Gastrocnemius medialis (tissue), 4 donors: ENCODE results near the gene GYG2. TPM values are rescaled to one million over a fixed set of nuclear protein-coding genes. Genes with fewer than 3 reads are reported as not detected.

Experiments
- ATAC-seq, 2 donors: fragments of 150-250 bp; one replicate each; pipeline ENCODE4 v1.9.1; 2016
- DNase-seq, 2 donors: peaks; one replicate each; pipeline ENCODE4 v3.0.0-alpha.2; 2019
- H3K27ac ChIP-seq, 4 donors: fragments of 200-600 bp; sonication (generic); 1 replicate in 1 of 4; 2 replicates in 3 of 4; pipeline ENCODE4 v1.5.1; 2016 to 2018; ENCODE audit warnings: mild to moderate bottlenecking in 2 of 4, moderate library complexity in 1 of 4
- H3K27me3 ChIP-seq, 3 donors: fragments of 200-600 bp; sonication (generic) in 2 of 3; 1 replicate in 1 of 3; 2 replicates in 2 of 3; pipeline versions ENCODE4 v1.5.1 to v1.6.0; 2016 to 2019; ENCODE audit warnings: mild to moderate bottlenecking in 1 of 3, moderate library complexity in 1 of 3
- H3K36me3 ChIP-seq, 2 donors: fragments of 200-600 bp; sonication (generic) in 1 of 2; one replicate each; pipeline ENCODE4 v1.5.1; 2017 to 2018
- H3K4me1 ChIP-seq, 2 donors: fragments of 200-600 bp; sonication (generic) in 1 of 2; one replicate each; pipeline ENCODE4 v1.5.1; 2016 to 2017; ENCODE audit warnings: mild to moderate bottlenecking in 2 of 2
- H3K4me3 ChIP-seq, 4 donors: fragments of 200-600 bp; sonication (generic) in 3 of 4; 1 replicate in 1 of 4; 2 replicates in 3 of 4; pipeline ENCODE4 v1.5.1; 2016 to 2019; ENCODE audit warnings: mild to moderate bottlenecking in 2 of 4
- H3K9me3 ChIP-seq, 3 donors: fragments of 200-600 bp; sonication (generic) in 2 of 3; 1 replicate in 1 of 3; 2 replicates in 2 of 3; pipeline ENCODE4 v1.5.1; 2016 to 2019
- POLR2A ChIP-seq, 2 donors: fragments of 450-650 bp; IDR thresholded peaks; one replicate each; pipeline ENCODE4 v1.6.1; 2017; ENCODE audit warnings: antibody characterized with exemption in 2 of 2, mild to moderate bottlenecking in 2 of 2, moderate library complexity in 2 of 2
- in situ Hi-C, 4 donors: fragments of 200-750 bp; cut with MboI; loops; one replicate each; pipeline versions ENCODE4 v1.15.0 to v1.8.0; 2017; ENCODE audit warnings: low sequenced_read_pairs in 4 of 4
- intact Hi-C: fragments of 100-400 bp; cut with DNase I; formaldehyde crosslinking; loops from one replicate; pipeline ENCODE4 v1.15.1; 2023; ENCODE audit warnings: low total_unique reads
- total RNA-seq, 4 donors: library from RNA; depleted of rRNA; stranded (reverse); fragments of >200 nt; gene quantifications; one replicate each; pipeline versions ENCODE4 v1.1.0 to v1.2.3, GENCODE V29; 2016
- TF ChIP-seq, protein P1 (sequence below), 5 experiments: fragments of 450-650 bp in 3 of 5; fragments of 200-600 bp in 2 of 5; sonication (generic) in 2 of 5; IDR thresholded peaks in 4 of 5; conservative IDR thresholded peaks in 1 of 5; 1 replicate in 4 of 5; 2 replicates in 1 of 5; pipeline ENCODE4 v1.5.1; 2016 to 2019; ENCODE audit warnings: antibody characterized with exemption in 5 of 5, mild to moderate bottlenecking in 3 of 5, moderate library complexity in 3 of 5

Gene GYG2
- total RNA-seq, 4 donors from 2014 or later, result 0.67 to 0.92 TPM; not detected in 2

DNA sequence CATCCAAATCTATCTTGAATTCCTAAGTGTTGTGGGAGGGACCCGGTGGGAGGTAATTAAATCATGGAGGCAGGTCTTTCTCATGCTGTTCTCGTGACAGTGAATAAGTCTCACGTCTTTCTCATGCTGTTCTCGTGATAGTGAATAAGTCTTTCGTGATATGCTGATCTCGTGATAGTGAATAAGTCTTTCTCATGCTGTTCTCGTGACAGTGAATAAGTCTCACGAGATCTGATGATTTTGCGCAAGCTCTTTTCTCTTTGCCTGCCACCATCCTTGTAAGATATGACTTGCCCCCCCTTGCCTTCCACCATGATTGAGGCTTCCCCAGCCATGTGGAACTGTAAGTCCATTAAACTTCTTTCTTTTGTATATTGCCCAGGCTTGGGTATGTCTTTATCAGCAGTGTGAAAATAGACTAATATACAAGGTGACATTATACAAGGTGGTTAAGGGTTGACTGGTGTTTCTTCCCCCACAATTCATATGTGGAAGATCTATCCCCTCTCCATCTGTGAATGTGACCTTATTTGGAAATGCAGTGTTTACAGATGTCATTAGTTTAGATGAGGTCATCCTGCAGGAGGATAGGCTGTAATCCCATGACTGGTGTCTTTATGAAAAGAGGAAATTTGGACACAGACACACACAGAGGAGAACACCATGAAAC lies 72.8 kb downstream of the GYG2 start:
- Histone ChIP-seq H3K4me3 (no peak overlapping the region), H3K36me3 (no peaks in the 10 kb centered on the region), H3K9me3 (no peaks in the 10 kb centered on the region), H3K27me3 (no peaks in the 10 kb centered on the region), H3K27ac (no peak overlapping the region), H3K4me1 (no peaks in the 10 kb centered on the region)
- intact Hi-C loops (no loop called here), in situ Hi-C loops (no loop called here)
- no peak for TF ChIP-seq POLR2A (IDR thresholded peaks at IDR 0.05)
- TF ChIP-seq, protein P1, sequence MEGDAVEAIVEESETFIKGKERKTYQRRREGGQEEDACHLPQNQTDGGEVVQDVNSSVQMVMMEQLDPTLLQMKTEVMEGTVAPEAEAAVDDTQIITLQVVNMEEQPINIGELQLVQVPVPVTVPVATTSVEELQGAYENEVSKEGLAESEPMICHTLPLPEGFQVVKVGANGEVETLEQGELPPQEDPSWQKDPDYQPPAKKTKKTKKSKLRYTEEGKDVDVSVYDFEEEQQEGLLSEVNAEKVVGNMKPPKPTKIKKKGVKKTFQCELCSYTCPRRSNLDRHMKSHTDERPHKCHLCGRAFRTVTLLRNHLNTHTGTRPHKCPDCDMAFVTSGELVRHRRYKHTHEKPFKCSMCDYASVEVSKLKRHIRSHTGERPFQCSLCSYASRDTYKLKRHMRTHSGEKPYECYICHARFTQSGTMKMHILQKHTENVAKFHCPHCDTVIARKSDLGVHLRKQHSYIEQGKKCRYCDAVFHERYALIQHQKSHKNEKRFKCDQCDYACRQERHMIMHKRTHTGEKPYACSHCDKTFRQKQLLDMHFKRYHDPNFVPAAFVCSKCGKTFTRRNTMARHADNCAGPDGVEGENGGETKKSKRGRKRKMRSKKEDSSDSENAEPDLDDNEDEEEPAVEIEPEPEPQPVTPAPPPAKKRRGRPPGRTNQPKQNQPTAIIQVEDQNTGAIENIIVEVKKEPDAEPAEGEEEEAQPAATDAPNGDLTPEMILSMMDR (IDR thresholded peaks at IDR 0.05 in 4 of 5, conservative IDR thresholded peaks at IDR 0.05 in 1 of 5), result no peak
- DNase-seq (no peak), ATAC-seq (no peak)

DNA sequence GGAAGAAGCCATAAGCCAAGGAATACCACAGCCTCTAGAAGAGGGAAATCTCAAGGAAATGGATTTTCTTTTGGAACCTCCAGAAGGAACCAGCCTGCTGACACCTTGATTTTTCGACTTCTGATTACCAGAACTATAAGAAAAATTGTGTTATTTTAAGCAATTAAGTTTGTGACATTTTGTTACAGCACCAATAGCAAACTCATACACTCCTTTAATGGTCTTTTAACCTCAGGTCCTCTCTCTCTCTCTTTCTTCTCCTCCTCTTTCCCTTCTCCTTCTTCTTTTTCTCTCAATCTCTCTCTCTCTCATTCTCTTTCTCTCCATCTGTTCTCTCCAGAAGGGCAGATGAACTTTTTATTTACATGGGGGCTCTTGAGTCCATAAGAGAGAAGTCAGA lies 74.1 kb downstream of the GYG2 start:
- H3K4me3 ChIP-seq, result no peak overlapping the region
- H3K36me3 ChIP-seq, result no peaks in the 10 kb centered on the region
- in situ Hi-C loops (no loop called here), intact Hi-C loops (no loop called here)
- H3K27me3 ChIP-seq, result no peaks in the 10 kb centered on the region
- DNase-seq, result no peak
- TF ChIP-seq, protein P1 (IDR thresholded peaks at IDR 0.05 in 4 of 5, conservative IDR thresholded peaks at IDR 0.05 in 1 of 5), result no peak
- TF ChIP-seq POLR2A (IDR thresholded peaks at IDR 0.05), result no peak
- no peak for ATAC-seq
- H3K4me1 ChIP-seq, result no peaks in the 10 kb centered on the region
- no peaks in the 10 kb centered on the region for H3K9me3 ChIP-seq
- no peak overlapping the region for H3K27ac ChIP-seq

DNA sequence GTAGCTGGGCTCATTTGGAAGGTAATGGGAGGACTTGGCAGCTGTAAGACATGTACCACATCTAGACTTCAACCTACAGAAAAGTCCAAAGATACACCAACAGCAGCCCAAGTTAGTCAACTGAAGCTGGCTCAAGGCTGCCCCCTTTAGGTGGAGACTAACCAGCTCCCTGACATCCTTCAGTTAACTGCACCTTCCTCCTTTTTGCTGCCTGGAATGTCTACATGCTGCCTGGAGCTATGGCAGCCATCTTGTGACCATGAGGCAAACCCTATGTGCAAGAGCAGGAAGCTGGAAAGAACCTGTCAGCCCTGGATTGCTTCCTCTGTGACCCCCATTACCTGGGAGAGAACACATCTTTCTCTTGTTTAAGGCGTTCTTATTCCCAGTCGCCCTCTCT lies 74.6 kb downstream of the GYG2 start:
- intact Hi-C loops, result no loop called here
- H3K4me1 ChIP-seq, result no peaks in the 10 kb centered on the region
- TF ChIP-seq, protein P1 (IDR thresholded peaks at IDR 0.05 in 4 of 5, conservative IDR thresholded peaks at IDR 0.05 in 1 of 5), result no peak
- TF ChIP-seq POLR2A (IDR thresholded peaks at IDR 0.05), result no peak
- no peak for ATAC-seq
- H3K9me3 ChIP-seq, result no peaks in the 10 kb centered on the region
- no peak overlapping the region for H3K27ac ChIP-seq
- no peak overlapping the region for H3K4me3 ChIP-seq
- no peaks in the 10 kb centered on the region for H3K27me3 ChIP-seq
- no peak for DNase-seq
- in situ Hi-C loops, result no loop called here
- H3K36me3 ChIP-seq, result no peaks in the 10 kb centered on the region

DNA sequence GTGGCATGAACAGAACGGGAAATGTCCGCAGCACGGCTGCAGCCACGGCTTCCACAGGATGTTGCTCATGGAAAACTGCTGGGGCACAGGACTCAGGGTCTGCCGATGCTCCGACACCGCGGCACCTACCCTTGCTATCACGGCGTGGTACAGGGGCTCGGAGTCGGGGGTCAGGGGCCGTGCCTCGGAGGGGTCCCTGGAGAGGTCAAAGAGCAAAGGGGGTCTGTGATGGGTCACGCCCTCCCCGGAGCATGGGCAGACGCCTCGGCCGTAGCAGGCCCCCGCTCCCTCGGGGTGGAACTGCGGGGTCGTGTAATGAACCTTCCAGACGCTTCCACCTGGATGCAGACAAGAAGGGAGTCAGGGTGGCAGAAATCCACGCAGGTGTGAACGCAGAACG lies 78.6 kb downstream of the GYG2 start:
- no peak for DNase-seq
- no peak overlapping the region for H3K27ac ChIP-seq
- H3K9me3 ChIP-seq, result no peaks in the 10 kb centered on the region
- no peaks in the 10 kb centered on the region for H3K4me1 ChIP-seq
- H3K36me3 ChIP-seq, result no peaks in the 10 kb centered on the region
- TF ChIP-seq, protein P1 (IDR thresholded peaks at IDR 0.05 in 4 of 5, conservative IDR thresholded peaks at IDR 0.05 in 1 of 5), result no peak
- no peak for TF ChIP-seq POLR2A (IDR thresholded peaks at IDR 0.05)
- H3K4me3 ChIP-seq, result no peak overlapping the region
- H3K27me3 ChIP-seq, result no peaks in the 10 kb centered on the region
- intact Hi-C loops (no loop called here), in situ Hi-C loops (no loop called here)
- ATAC-seq, result no peak
